Vagina (tissue), 2 donors: ENCODE results near the gene TMEM242. TPM values are rescaled to one million over a fixed set of nuclear protein-coding genes. Genes with fewer than 3 reads are reported as not detected.

Source experiments
- DNase-seq, 2 donors: peaks; one replicate each; pipeline ENCODE4 v3.0.0-alpha.2; 2017; ENCODE audit errors: extremely low spot score in 2 of 2
- H3K27ac ChIP-seq: fragments of 200-600 bp; sonication (generic); one replicate; pipeline ENCODE4 v1.5.1; 2019
- H3K27me3 ChIP-seq: fragments of 200-600 bp; sonication (generic); one replicate; pipeline ENCODE4 v1.5.1; 2019
- H3K36me3 ChIP-seq, 2 donors: fragments of 200-600 bp; sonication (generic); one replicate each; pipeline ENCODE4 v1.5.1; 2017 to 2019
- H3K4me1 ChIP-seq: fragments of 200-600 bp; sonication (generic); one replicate; pipeline ENCODE4 v1.5.1; 2019
- H3K4me3 ChIP-seq, 2 donors: fragments of 200-600 bp; sonication (generic); 1 replicate in 1 of 2; 2 replicates in 1 of 2; pipeline ENCODE4 v1.5.1; 2016 to 2019
- H3K9me3 ChIP-seq: fragments of 200-600 bp; sonication (generic); one replicate; pipeline ENCODE4 v1.5.1; 2019
- CTCF ChIP-seq, 3 experiments: fragments of 450-650 bp in 2 of 3; fragments of 200-600 bp in 1 of 3; sonication (generic) in 1 of 3; IDR thresholded peaks; one replicate each; pipeline ENCODE4 v1.5.1; 2017 to 2019; ENCODE audit warnings: antibody characterized with exemption in 3 of 3, mild to moderate bottlenecking in 2 of 3, moderate library complexity in 2 of 3
- POLR2A ChIP-seq, 2 donors: fragments of 450-650 bp; IDR thresholded peaks; one replicate each; pipeline ENCODE4 v1.6.1; 2017; ENCODE audit warnings: antibody characterized with exemption in 2 of 2, mild to moderate bottlenecking in 2 of 2, moderate library complexity in 2 of 2
- POLR2AphosphoS5 ChIP-seq, 2 donors: sonication (generic); formaldehyde crosslinking; IDR thresholded peaks; one replicate each; pipeline ENCODE4 v1.9.0; 2017; ENCODE audit warnings: antibody characterized with exemption in 2 of 2, mild to moderate bottlenecking in 2 of 2, low read depth in 1 of 2; ENCODE audit not compliant: insufficient read depth in 1 of 2
- intact Hi-C: fragments of 100-400 bp; cut with DNase I; formaldehyde crosslinking; loops from one replicate; pipeline ENCODE4 v1.15.1; 2023
- total RNA-seq: library from RNA; depleted of rRNA; stranded (reverse); fragments of >200 nt; gene quantifications from one replicate; pipeline ENCODE4 v1.2.3, GENCODE V29; 2016

Gene TMEM242
- total RNA-seq, 1 donor from 2014 or later = 6.1 TPM

- H3K36me3 ChIP-seq = no peaks in the 10 kb centered on the region
- intact Hi-C loops = no loop called here
- TF ChIP-seq POLR2A (IDR thresholded peaks at IDR 0.05) (no peak), POLR2AphosphoS5 (IDR thresholded peaks at IDR 0.05; ENCODE audit: insufficient read depth in 1 of 2, low read depth in 1 of 2) (no peak), CTCF (IDR thresholded peaks at IDR 0.05) (no peak)
- no peaks in the 10 kb centered on the region for H3K27me3 ChIP-seq
- no peak for DNase-seq
- no peak overlapping the region for H3K4me3 ChIP-seq
- no peak overlapping the region for H3K27ac ChIP-seq
- H3K9me3 ChIP-seq = no peaks in the 10 kb centered on the region
- no peaks in the 10 kb centered on the region for H3K4me1 ChIP-seq
Measured at GRCh38 chr6:157283330-157283898, 39.9 kb downstream of the TMEM242 start.

GRCh38 chr6:157282284-157282683 is 41.0 kb downstream of the TMEM242 start:
- DNase-seq = no peak
- intact Hi-C loops = no loop called here
- no peak for TF ChIP-seq POLR2A (IDR thresholded peaks at IDR 0.05)
- TF ChIP-seq POLR2AphosphoS5 (IDR thresholded peaks at IDR 0.05; ENCODE audit: insufficient read depth in 1 of 2, low read depth in 1 of 2) = no peak
- no peak for TF ChIP-seq CTCF (IDR thresholded peaks at IDR 0.05)
- Histone ChIP-seq H3K4me1 (no peaks in the 10 kb centered on the region), H3K27ac (no peak overlapping the region), H3K36me3 (no peaks in the 10 kb centered on the region), H3K27me3 (no peaks in the 10 kb centered on the region), H3K4me3 (no peak overlapping the region), H3K9me3 (no peaks in the 10 kb centered on the region)

- no peaks in the 10 kb centered on the region for H3K9me3 ChIP-seq
- no peaks in the 10 kb centered on the region for H3K27me3 ChIP-seq
- H3K36me3 ChIP-seq = no peaks in the 10 kb centered on the region
- intact Hi-C loops = no loop called here
- no peaks in the 10 kb centered on the region for H3K4me1 ChIP-seq
- DNase-seq = no peak
- no peak overlapping the region for H3K27ac ChIP-seq
- H3K4me3 ChIP-seq = no peak overlapping the region
- no peak for TF ChIP-seq POLR2A (IDR thresholded peaks at IDR 0.05)
- no peak for TF ChIP-seq POLR2AphosphoS5 (IDR thresholded peaks at IDR 0.05; ENCODE audit: insufficient read depth in 1 of 2, low read depth in 1 of 2)
- TF ChIP-seq CTCF (IDR thresholded peaks at IDR 0.05) = no peak
Measured at GRCh38 chr6:157281570-157281969, 41.7 kb downstream of the TMEM242 start.

GRCh38 chr6:157280947-157281346 is 42.4 kb downstream of the TMEM242 start:
- no peak overlapping the region for H3K27ac ChIP-seq
- H3K4me3 ChIP-seq = no peak overlapping the region
- TF ChIP-seq POLR2A (IDR thresholded peaks at IDR 0.05) = no peak
- no peak for TF ChIP-seq CTCF (IDR thresholded peaks at IDR 0.05)
- TF ChIP-seq POLR2AphosphoS5 (IDR thresholded peaks at IDR 0.05; ENCODE audit: insufficient read depth in 1 of 2, low read depth in 1 of 2) = no peak
- intact Hi-C loops = no loop called here
- H3K9me3 ChIP-seq = no peaks in the 10 kb centered on the region
- DNase-seq = no peak
- no peaks in the 10 kb centered on the region for H3K4me1 ChIP-seq
- no peaks in the 10 kb centered on the region for H3K36me3 ChIP-seq
- no peaks in the 10 kb centered on the region for H3K27me3 ChIP-seq

GRCh38 chr6:157280157-157280556 is 43.2 kb downstream of the TMEM242 start:
- DNase-seq = no peak
- H3K27me3 ChIP-seq = no peaks in the 10 kb centered on the region

More at GRCh38 chr6:157280157-157280556, 43.2 kb downstream of the TMEM242 start:
- intact Hi-C loops = no loop called here
- no peaks in the 10 kb centered on the region for H3K36me3 ChIP-seq
- no peak overlapping the region for H3K4me3 ChIP-seq
- no peaks in the 10 kb centered on the region for H3K9me3 ChIP-seq
- peaks cover 5% of the 10 kb centered on the region for H3K4me1 ChIP-seq
- no peak overlapping the region for H3K27ac ChIP-seq
- TF ChIP-seq POLR2A (IDR thresholded peaks at IDR 0.05) = no peak
- no peak for TF ChIP-seq POLR2AphosphoS5 (IDR thresholded peaks at IDR 0.05; ENCODE audit: insufficient read depth in 1 of 2, low read depth in 1 of 2)
- TF ChIP-seq CTCF (IDR thresholded peaks at IDR 0.05) = no peak
